G401.6 (cell line): Measurements from ENCODE around the gene CYP2A7.
"Not testable (repeated sequence)": the region's sequence is repeated elsewhere in the genome, so short reads cannot be mapped to it uniquely, and the experiment has no call there.

ENCODE experiments used
- FAIRE-seq: peaks from 2 replicates; lab custom pipeline; 2012; peaks lifted over from hg19 to GRCh38; lab: Jason Lieb, UNC

CYP2A7 gene

DNA sequence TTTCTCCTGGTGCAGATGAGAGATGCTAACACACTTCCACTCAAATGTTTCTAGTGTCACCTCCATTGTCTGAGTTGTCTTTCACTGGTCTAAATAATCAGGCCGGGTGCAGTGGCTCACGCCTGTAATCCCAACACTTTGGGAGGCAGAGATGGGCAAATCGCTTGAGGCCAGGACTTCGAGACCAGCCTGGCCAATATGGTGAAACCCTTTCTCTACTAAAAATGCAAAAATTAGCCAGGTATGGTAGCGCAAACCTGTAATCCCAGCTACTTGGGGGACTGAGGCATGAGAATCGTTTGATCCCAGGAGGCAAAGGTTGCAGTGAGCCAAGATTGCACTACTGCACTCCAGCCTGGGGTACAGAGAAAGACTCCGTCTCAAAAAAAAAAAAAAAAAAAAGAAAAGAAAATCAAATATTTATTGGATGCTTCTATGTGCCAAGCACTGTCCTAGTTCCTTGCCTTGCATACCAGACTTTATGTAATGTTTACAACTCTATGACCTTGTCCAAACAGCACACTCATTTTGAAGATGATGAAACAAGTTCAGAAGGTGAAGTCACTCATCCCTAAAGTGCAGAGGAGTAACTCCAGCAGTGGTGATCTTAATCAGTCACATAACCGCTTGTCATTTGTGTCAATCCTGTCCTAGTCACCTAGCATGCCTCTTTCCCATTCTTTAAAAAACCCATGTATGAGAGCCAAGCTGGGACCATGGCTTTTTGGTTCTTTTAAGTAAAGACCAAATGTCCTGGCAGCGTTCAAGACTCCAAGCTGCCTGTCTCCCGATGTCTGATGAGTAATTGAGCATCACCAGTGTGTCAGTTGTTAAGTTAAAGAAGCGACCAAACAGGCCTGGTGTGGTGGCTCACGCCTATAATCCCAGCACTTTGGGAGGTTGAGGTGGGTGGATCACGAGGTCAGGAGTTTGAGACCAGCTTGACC is 15.1 kb upstream of the CYP2A7 start:
- not testable (repeated sequence) for FAIRE-seq

DNA sequence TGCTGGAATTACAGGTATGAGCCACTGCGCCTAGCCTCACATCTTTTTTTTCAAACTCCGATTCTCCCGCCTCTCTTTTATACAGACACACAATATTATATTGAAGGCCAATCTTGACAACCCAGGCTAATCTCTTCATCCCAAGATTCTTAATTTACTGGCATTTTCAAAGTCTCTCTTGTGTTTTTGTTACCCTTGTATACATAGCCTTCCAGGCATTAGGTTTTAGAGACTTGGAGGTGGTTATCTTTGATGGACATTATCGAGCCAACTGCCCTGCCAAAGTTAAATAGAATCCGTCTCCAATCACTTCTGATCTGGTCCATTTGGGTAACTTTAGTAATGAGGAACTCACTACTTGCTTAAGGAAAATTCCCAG is 14.4 kb upstream of the CYP2A7 start:
- FAIRE-seq: no peak

DNA sequence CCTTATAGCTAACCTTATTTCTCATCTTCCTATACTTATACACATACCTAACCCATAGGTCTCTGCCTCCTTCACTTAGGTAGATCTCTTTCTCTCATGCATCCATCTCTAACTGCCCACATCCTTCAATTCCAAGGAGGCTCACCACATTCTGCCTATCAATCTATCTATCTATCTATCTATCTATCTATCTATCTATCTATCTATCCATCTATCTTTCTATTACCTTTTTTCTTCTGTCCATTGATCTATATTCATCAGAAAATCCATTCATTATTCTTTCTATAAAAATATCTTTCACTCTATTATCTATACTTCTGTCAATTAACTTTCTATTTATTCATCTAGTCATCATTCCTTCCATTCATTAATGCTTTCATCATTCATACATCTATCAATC is 11.1 kb upstream of the CYP2A7 start:
- no peak for FAIRE-seq

DNA sequence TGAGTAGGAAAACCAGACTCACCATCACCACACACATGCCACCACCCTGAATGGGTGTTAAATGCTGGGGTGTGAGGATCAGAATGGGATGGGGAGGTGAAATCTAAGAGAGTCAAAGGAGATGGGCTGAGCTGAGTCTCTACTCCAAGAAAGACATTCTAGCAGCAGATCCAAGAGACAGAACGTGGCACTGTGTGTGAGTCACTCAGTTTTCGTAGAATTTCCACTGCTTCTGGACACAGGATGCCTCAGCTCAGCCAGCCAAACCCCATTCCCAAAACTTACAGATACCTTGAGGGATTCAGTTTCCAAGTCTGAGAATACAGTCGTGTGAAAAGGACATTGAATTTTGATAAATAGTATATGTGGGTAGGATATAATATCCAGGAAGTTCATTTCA is 7.3 kb upstream of the CYP2A7 start:
- FAIRE-seq: no peak

DNA sequence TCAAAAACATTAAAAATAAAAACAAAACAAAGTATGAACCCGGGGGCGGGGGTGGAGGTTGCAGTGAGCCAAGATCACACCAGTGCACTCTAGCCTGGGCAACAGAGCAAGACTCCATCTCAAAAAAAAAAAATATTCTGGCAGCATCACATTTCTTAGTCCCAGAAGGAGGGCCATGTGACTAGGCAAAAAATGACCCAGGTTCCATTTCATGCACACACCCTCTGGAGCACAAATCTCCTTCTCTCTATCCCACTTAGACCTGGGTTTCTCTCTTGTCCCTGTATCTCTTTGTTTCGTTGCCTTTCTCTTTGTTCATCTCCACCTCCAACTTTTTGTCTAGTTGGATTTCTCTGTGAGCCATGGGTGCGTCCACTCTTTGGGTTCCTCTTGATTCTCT is 6.2 kb upstream of the CYP2A7 start:
- no peak for FAIRE-seq

DNA sequence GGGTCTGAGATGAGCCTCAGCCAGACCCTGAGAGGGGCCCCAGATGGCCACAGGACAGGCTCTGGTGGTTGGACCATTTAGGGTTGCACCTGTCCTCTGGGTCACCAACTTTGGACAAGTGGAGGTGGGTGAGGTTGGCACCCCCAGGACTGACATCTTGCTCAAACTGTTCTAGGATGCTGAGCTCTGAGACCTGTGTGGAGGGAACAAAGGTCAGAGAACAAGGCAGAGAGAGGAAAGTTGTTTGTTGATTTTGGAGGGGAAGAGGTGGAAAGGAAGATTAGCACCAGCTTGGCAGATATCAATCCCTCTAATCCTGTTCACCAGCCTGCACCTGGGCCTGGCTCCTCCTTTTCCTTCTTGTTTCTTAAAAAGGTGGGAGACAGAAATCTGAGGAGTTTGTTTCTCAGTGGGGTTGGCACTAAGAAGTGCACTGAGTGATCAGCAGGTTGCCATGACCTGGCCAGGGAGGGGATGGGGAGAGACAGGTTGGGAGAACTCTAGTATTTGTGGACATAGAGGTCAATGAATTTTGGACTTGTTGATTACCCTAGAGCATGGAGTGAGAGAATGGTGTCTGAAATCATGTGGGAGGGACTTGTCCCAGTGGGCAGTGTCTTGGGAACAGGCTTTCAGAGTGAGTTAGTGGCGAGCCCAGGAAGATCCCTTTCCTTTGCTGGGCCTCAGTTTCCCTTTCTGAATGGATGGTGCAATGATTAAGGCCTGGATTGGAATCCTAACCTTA is 2.3 kb upstream of the CYP2A7 start:
- FAIRE-seq: not testable (repeated sequence)

DNA sequence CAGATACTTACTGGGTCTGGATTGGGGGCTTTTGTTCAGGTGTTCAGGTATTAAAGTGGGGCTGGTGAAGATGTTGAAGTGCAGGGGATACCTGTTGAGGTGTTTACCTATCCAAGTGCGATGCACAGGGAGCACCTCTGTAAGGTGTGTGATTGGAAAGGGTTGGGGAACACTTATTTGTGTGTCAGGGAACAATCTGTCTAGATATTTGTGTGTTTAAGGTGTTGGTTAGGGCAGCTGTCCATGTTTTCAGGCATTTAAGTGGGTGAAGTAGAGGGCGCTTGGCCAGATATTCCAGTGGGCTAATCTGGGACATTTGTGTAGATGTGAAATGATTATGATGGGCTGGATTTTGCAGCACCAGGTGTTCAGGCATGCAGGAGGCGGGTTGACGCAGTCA is 2.7 kb downstream of the CYP2A7 start:
- FAIRE-seq: not testable (repeated sequence)

DNA sequence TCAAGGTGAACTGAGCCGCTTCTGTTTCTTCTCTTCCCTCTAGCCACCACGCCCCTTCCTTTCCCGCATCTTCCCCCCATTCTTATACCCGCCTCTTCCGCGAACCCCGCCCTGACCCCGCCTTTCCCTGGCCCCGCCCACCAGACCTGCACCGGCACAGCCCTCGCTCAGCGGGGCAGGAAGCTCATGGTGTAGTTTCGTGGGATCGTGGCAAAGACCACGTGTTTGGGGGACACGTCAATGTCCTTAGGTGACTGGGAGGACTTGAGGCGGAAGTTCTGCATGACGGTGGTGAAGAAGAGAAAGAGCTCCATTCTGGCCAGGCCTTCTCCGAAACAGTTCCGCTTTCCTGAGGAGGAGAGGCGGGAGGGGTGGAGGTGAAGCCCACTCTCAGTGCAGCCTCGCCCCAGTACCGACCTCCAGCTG is 6.5 kb downstream of the CYP2A7 start:
- FAIRE-seq: not testable (repeated sequence)

DNA sequence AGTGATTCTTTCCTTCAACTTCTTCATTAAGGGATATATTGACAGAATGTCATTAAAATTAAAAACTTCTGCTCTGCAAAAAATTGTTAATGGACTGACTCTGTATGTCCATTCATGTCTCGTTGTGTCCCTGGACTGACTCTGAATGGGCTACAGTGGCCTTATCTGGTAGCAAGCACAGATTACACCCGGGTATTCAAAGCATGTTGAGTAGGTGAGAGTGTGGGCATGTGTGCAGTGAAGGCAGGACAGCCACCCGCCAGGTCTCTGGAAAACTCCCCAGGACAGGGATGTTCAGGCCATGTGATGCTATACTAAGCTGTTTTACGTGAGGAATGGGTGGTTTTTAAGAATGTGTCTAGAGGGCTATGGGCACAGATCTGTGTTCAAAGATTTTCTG is 7.2 kb downstream of the CYP2A7 start:
- FAIRE-seq: not testable (repeated sequence)

DNA sequence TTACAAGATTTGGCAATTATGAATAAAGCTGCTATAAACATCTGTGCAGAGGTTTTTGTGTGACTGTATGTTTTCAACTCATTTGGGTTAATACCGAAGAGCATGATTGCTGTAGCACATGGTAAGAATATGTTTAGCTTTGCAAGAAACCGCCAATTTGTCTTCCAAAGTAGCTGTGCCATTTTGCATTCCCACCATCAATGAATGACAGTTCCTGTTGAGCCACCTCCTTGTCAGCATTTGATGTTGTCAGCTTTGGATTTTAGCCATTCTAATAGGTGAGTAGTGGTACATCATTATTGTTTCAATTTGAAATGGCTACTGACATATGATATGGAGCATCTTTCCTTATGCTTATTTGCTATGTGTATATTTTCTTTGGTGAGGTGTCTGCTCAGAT is 8.2 kb downstream of the CYP2A7 start:
- not testable (repeated sequence) for FAIRE-seq

DNA sequence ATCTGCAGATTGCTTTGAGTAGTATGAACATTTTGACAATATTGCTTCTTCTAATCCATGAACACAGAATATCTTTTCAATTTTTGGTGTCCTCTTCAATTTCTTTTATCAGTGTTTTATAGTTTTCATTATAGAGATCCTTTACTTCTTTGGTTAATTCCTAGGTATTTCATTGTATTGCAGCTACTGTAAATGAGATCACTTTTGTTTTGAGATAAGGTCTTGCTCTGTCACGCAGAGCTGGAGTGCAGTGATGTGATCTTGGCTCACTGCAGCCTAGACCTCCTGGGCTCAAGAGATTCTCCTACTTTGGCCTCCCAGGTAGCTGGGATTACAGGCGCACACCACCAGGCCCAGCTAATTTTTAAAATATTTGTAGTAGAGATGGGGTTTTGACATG is 9.8 kb downstream of the CYP2A7 start:
- no peak for FAIRE-seq

DNA sequence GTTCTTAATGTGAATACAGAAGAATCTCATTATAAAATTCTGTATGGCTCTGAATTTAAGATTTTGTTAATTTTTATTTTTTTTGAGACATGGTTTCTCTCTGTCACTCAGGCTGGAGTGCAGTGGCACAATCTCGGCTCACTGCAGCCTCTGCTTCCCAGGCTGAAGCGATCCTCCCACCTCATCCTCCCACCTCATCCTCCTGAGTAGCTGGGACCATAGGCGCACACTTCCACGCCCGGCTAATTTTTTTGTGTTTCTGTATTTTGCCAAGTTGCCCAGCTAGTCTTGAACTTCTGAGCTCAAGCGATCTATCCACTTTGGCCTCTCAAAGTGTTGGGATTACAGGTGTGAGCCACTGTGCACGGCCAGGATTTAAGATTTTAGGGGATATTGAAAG is 14.3 kb downstream of the CYP2A7 start:
- no peak for FAIRE-seq

DNA sequence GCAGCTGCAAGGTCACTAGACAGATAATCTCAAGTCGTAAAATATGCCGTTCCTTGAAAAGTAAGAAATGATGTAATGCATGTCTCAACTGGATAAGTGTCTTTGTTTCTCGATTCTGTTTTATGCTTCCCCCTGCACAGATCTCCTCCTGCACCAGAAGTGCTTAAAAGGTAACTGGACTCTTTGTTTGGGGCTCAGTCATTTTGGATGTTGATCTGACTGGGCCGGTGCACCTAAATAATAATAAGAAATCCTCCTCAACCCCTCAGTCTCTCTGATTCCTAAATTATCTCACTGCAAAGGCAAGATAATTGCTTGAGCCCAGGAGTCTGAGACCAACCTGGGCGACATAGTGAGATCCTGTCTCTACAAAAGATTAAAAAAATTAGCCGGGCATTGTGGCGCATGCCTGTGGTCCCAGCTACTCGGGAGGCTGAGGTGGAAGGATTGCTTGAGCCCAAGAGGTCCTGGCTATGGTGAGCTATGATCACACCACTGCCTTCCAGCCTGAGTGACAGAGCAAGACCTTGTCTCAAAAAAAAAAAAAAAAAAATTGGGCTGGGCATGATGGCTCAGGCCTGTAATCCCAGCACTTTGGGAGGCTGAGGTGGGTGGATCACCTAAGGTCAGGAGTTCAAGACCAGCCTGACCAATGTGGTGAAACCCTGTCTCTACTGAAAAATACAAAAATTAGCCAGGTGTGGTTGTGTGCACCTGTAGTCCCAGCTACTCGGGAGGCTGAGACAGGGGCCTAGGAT is 17.1 kb downstream of the CYP2A7 start:
- not testable (repeated sequence) for FAIRE-seq

DNA sequence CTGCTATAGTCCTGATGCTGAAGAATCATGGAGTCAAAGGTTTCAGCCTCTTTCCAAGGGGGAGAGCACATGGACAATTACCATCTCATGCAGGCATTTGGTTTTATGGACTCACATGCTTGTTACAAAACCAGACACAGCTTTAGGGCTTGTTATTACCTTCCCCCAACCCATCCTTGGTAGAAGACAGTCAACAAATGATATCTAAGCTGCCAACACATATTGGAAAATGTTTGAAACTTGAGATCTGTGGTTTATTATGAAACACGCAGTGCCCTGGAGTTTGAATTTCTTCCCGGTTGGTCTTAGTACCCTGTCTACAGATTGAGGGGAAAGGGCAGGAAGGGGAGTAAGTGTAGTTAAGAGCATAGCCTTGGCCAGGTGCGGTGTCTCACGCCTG is 19.2 kb downstream of the CYP2A7 start:
- no peak for FAIRE-seq

DNA sequence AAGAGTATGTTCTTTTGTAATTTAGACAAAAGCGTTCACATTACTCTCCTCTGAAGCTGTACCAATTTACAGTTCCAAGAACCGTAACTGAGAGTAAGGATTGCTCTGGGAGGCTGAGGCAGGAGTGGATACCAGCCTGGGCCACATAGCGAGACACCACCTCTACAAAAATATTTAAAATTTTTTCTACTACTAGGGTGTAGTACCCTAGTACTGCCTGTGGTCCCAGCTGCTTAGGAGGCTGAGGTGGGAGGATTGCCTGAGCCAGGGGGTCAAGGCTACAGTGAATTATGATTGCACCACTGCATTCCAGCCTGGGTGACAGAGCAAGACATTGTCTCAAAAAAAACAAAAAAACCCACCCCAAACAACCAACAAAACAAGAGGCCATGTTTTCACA is 19.7 kb downstream of the CYP2A7 start:
- FAIRE-seq: no peak

DNA sequence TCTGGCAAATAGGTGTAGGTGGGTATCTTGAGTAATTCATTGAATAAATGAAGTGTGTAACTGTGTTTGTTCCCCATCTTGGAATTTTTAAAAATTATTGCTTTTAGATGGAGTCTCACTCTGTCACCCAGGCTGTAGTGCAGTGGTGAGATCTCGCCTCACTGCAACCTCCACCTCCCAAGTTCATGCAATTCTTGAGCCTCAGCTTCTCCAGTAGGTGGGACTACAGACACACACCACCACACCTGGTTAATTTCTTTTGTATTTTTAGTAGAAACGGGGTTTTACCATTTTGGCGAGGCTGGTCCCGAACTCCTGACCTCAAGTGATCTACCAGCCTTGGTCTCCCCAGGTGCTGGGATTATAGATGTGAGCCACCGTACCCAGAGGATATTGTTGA is 23.9 kb downstream of the CYP2A7 start:
- FAIRE-seq: no peak

DNA sequence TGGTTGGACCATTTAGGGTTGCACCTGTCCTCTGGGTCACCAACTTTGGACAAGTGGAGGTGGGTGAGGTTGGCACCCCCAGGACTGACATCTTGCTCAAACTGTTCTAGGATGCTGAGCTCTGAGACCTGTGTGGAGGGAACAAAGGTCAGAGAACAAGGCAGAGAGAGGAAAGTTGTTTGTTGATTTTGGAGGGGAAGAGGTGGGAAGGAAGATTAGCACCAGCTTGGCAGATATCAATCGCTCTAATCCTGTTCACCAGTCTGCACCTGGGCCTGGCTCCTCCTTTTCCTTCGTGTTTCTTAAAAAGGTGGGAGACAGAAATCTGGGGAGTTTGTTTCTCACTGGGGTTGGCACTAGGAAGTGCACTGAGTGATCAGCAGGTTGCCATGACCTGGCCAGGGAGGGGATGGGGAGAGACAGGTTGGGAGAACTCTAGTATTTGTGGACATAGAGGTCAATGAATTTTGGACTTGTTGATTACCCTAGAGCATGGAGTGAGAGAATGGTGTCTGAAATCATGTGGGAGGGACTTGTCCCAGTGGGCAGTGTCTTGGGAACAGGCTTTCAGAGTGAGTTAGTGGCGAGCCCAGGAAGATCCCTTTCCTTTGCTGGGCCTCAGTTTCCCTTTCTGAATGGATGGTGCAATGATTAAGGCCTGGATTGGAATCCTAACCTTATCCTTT is 29.4 kb downstream of the CYP2A7 start:
- FAIRE-seq: not testable (repeated sequence)

DNA sequence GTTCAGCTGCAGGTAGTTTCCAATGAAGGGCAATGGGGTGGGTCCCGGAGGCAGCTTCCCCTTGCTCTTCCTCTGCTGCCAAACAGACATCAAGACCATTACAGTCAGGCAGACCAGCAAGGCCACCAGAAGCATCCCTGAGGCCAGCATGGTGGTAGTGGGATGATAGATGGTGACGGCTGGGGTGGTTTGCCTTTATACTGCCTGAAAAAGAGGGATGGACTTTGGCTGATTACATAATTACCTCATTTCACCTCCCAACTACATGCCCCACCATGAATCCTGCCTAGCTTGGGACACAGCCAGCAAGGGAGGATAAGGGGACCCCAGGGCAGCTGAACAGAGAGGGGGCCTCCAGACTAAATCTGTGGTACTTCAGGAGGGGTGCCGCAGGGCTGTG is 31.8 kb downstream of the CYP2A7 start, which contains the start of gene CYP2A6:
CYP2A6 (minus strand) TSS at position 171 of the 400 bp plus-strand sequence; CDS start at position 150, 21 bp downstream.
- not testable (repeated sequence) for FAIRE-seq

DNA sequence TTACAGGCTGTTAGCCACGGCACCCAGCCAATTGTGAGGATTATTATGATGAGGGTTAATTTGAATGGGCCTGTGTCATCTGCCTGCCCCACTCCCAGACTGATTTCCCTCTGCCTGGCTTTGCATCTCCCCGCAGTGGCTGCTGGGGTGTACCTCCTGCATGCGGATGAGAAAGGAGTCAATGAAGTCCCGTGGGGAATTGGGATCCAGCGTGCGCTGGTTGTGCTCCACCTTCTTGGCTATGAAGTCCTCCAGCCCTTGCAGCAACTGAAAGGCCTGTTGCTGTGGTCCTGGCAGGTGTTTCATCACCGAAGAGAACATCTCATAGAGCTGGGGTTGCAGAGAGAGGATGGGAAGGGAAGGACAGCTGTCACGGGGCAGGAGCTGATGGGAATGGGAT is 35.3 kb downstream of the CYP2A7 start:
- not testable (repeated sequence) for FAIRE-seq

DNA sequence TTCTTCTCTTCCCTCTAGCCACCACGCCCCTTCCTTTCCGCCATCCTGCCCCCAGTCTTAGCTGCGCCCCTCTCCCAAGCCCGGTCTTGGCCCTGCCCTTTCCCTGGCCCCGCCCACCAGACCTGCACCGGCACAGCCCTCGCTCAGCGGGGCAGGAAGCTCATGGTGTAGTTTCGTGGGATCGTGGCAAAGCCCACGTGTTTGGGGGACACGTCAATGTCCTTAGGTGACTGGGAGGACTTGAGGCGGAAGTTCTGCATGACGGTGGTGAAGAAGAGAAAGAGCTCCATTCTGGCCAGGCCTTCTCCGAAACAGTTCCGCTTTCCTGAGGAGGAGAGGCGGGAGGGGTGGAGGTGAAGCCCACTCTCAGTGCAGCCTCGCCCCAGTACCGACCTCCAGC is 38.4 kb downstream of the CYP2A7 start:
- not testable (repeated sequence) for FAIRE-seq

DNA sequence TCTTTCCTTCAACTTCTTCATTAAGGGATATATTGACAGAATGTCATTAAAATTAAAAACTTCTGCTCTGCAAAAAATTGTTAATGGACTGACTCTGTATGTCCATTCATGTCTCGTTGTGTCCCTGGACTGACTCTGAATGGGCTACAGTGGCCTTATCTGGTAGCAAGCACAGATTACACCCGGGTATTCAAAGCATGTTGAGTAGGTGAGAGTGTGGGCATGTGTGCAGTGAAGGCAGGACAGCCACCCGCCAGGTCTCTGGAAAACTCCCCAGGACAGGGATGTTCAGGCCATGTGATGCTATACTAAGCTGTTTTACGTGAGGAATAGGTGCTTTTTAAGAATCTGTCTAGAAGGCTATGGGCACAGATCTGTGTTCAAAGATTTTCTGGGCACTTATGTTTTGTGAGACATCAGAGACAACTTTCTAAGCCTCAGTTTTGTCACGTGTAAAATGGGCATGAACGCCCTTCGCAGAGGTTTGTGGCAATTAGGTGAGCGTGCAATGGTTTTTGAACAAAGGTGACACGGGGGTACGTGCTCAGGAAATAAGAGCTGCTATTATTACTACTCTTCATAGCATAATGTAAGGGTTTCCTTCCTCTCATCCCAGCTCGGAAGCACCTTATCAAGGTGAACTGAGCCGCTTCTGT is 38.9 kb downstream of the CYP2A7 start:
- not testable (repeated sequence) for FAIRE-seq
